Thoracic aorta (tissue), 2 donors: Measurements from ENCODE around the gene VPS39. TPM values are rescaled to one million over a fixed set of nuclear protein-coding genes. Genes with fewer than 3 reads are reported as not detected.
A peak's percentile ranks its signal among the peaks of the same experiment; 100 is the strongest.

ENCODE experiments used
- ATAC-seq: fragments of 150-250 bp; one replicate; pipeline ENCODE4 v1.8.0; 2017; ENCODE audit warnings: low read depth; ENCODE audit not compliant: insufficient number of reproducible peaks, low FRiP score
- DNase-seq: peaks from one replicate; pipeline ENCODE4 v3.0.0-alpha.2; 2020; ENCODE audit warnings: low spot score
- H3K27ac ChIP-seq, 2 donors: fragments of 200-600 bp; sonication (generic); 1 replicate in 1 of 2; 2 replicates in 1 of 2; pipeline ENCODE4 v1.5.1; 2016; ENCODE audit warnings: mild to moderate bottlenecking in 2 of 2, moderate library complexity in 2 of 2
- H3K27me3 ChIP-seq: fragments of 200-600 bp; sonication (generic); replicated peaks from 2 replicates; pipeline ENCODE4 v1.6.0; 2016; ENCODE audit warnings: mild to moderate bottlenecking; ENCODE audit not compliant: insufficient read depth
- H3K36me3 ChIP-seq: fragments of 200-600 bp; sonication (generic); one replicate; pipeline ENCODE4 v1.5.1; 2016
- H3K4me1 ChIP-seq, 2 donors: fragments of 200-600 bp; sonication (generic); 1 replicate in 1 of 2; 2 replicates in 1 of 2; pipeline versions ENCODE4 v1.5.1 to v1.6.0; 2016; ENCODE audit warnings: low read depth in 2 of 2, mild to moderate bottlenecking in 1 of 2; ENCODE audit not compliant: control insufficient read depth in 1 of 2
- H3K4me3 ChIP-seq: fragments of 200-600 bp; sonication (generic); 2 replicates; pipeline ENCODE4 v1.5.1; 2016; ENCODE audit warnings: mild to moderate bottlenecking
- H3K9me3 ChIP-seq: fragments of 200-600 bp; sonication (generic); 2 replicates; pipeline ENCODE4 v1.5.1; 2016
- total RNA-seq, 2 donors: library from RNA; depleted of rRNA; stranded (reverse); fragments of >200 nt; gene quantifications; one replicate each; pipeline versions ENCODE4 v1.1.0 to v1.2.3, GENCODE V29; 2016
- TF ChIP-seq, protein P1 (sequence below): fragments of 200-600 bp; sonication (generic); IDR thresholded peaks from one replicate; pipeline ENCODE4 v1.5.1; 2019; ENCODE audit warnings: antibody characterized with exemption

VPS39 gene, protein sequence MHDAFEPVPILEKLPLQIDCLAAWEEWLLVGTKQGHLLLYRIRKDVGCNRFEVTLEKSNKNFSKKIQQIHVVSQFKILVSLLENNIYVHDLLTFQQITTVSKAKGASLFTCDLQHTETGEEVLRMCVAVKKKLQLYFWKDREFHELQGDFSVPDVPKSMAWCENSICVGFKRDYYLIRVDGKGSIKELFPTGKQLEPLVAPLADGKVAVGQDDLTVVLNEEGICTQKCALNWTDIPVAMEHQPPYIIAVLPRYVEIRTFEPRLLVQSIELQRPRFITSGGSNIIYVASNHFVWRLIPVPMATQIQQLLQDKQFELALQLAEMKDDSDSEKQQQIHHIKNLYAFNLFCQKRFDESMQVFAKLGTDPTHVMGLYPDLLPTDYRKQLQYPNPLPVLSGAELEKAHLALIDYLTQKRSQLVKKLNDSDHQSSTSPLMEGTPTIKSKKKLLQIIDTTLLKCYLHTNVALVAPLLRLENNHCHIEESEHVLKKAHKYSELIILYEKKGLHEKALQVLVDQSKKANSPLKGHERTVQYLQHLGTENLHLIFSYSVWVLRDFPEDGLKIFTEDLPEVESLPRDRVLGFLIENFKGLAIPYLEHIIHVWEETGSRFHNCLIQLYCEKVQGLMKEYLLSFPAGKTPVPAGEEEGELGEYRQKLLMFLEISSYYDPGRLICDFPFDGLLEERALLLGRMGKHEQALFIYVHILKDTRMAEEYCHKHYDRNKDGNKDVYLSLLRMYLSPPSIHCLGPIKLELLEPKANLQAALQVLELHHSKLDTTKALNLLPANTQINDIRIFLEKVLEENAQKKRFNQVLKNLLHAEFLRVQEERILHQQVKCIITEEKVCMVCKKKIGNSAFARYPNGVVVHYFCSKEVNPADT
- 100 to 1,000 TPM in 1 of 2 donors, 10 to 100 TPM in 1; 89.9 to 156 TPM for total RNA-seq

DNA sequence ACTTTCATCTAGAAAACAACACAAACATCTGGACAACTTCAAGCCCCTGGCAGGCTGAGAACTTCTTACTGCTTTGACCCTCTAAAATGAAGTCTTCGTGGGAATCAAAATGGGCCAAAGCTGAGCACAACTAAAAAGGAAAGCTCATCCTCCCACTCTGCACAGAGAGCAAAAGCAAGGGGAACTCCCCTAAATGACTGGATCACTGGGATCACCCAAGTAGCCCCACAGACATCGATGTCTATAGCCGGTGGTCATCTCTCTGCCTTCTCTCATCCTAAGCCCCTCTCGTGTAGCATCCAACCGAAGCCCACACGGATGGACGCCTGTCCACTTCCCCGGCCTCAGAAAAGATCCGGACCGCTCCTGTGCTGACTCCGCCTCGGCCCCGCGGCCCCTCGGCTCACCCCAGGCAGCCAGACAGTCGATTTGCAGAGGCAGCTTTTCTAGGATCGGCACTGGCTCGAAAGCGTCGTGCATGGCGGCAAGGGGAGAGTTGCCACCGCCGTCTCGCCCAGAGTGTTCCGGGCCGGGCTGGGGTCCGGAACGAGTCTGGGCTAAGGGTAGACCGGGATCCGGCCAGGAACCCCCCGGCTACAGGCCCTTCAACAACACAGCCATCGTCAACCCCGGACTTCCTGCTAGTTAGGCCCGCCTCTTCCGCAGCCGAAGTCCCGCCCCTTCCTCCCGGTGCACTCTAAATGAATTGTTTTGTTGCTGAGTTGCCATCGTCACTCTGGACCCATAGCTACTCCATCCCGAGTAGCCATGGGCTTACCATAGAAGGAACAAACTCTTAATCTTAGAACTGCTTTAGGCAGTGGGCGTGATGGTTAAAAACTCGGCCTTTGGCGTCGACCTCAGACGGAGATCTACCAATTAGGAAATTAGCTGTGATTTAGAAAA, at the start of gene VPS39:
VPS39 (minus strand) TSS at position 631 of the 906 bp plus-strand sequence; CDS start at position 480, 151 bp downstream.
- Histone ChIP-seq H3K4me3 (peak within 1 kb of the TSS; percentile 95), H3K36me3 (peaks cover 4% of the 10 kb centered on the region), H3K4me1 (peaks cover 13 to 26% of the 10 kb centered on the region in 2 donors), H3K27ac (peak within 1 kb of the TSS; percentile 80), H3K9me3 (no peaks in the 10 kb centered on the region), H3K27me3 (no peaks in the 10 kb centered on the region)
- peak; percentile 71 for DNase-seq
- TF ChIP-seq, protein P1, sequence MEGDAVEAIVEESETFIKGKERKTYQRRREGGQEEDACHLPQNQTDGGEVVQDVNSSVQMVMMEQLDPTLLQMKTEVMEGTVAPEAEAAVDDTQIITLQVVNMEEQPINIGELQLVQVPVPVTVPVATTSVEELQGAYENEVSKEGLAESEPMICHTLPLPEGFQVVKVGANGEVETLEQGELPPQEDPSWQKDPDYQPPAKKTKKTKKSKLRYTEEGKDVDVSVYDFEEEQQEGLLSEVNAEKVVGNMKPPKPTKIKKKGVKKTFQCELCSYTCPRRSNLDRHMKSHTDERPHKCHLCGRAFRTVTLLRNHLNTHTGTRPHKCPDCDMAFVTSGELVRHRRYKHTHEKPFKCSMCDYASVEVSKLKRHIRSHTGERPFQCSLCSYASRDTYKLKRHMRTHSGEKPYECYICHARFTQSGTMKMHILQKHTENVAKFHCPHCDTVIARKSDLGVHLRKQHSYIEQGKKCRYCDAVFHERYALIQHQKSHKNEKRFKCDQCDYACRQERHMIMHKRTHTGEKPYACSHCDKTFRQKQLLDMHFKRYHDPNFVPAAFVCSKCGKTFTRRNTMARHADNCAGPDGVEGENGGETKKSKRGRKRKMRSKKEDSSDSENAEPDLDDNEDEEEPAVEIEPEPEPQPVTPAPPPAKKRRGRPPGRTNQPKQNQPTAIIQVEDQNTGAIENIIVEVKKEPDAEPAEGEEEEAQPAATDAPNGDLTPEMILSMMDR, result no peak
- ATAC-seq, result peak; percentile 75

DNA sequence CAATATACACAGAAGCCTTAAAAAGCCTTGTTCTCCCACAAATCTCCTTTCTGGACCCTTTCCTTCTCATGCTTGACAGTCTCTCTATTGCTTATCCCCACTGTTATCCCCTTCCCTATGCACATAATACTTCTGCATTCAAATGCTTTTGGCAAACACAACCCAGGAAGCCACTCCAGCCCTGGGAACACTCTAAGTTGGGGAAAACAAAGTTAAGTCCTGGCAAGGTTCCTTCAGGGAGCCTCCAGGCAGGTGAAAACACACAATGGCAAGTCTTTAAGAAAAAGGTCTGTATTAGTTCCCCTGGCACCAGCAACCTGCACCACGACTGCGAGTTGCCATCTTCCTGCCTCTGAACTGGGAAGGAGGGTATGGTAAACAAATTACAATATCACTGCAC, 45.2 kb upstream of the VPS39 start:
- TF ChIP-seq, protein P1, result no peak
- no peaks in the 10 kb centered on the region for H3K27me3 ChIP-seq
- H3K9me3 ChIP-seq, result peaks cover 3% of the 10 kb centered on the region
- no peak overlapping the region for H3K27ac ChIP-seq
- DNase-seq, result no peak
- ATAC-seq, result no peak
- peaks cover 12% of the 10 kb centered on the region for H3K36me3 ChIP-seq
- no peaks in the 10 kb centered on the region for H3K4me1 ChIP-seq
- H3K4me3 ChIP-seq, result no peak overlapping the region

DNA sequence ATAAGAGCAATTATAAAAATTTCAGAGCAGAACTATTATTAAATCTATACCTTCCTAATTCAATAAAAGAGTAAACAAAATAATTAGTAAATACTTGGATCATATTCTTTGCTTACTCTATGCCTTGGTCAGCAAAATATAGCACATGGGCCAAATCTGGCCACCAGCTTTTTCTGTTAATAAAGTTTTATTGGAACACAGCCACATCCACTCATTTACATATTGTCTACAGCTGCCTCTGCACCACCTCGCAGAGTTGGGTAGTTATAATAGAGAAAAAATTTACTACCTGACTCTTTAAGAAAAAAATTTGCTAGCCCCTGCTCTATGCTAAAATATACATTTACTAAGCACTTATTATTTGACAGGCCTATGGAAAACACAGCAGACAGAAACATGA, 32.7 kb upstream of the VPS39 start:
- Histone ChIP-seq H3K27ac (no peak overlapping the region), H3K4me3 (no peak overlapping the region), H3K9me3 (no peaks in the 10 kb centered on the region), H3K27me3 (no peaks in the 10 kb centered on the region), H3K4me1 (no peaks in the 10 kb centered on the region), H3K36me3 (peaks cover 27% of the 10 kb centered on the region)
- TF ChIP-seq, protein P1, result no peak
- ATAC-seq, result no peak
- DNase-seq, result no peak

DNA sequence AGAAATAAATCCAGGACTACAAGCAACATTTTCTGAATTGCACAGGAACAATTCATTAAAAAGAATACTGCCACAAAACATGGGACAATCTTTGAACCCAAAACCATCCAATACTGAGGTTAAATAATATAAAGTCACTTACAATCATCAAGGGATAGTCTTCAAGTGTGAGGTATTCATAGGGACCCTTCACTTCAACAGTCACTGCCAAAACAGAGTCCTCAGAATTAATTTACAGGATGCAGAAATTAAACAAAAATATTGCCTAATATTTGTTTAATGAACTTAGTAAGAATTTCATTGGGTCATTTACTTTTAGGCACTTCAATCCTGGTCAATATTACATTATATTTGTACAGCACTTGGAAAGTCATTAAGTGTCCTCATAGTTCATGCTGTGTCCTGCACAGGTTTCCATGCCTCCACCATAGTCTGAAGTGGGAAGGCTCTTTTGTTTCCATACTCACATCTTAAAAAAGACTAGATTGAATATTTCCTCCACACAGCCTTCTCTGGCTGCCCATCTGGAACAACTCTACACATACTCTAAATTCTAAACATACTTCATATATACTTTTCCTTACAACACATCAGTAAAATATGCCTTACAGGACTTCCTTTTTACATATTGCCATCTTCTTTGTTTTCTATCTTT, 31.6 kb upstream of the VPS39 start:
- peaks cover 27% of the 10 kb centered on the region for H3K36me3 ChIP-seq
- H3K9me3 ChIP-seq, result no peaks in the 10 kb centered on the region
- TF ChIP-seq, protein P1, result no peak
- H3K27ac ChIP-seq, result no peak overlapping the region
- no peaks in the 10 kb centered on the region for H3K4me1 ChIP-seq
- no peaks in the 10 kb centered on the region for H3K27me3 ChIP-seq
- DNase-seq (no peak), ATAC-seq (no peak)
- H3K4me3 ChIP-seq, result no peak overlapping the region
